ENCODE data around the gene RNU1-3.
"Not testable (repeated sequence)": the region's sequence is repeated elsewhere in the genome, so short reads cannot be mapped to it uniquely, and the experiment has no call there.

GRCh38 chr1:16658234-16658633, 8.5 kb downstream of the RNU1-3 start:
- TF ChIP-seq RFX5 (IDR thresholded peaks at IDR 0.05; ENCODE audit: borderline replicate concordance, low read depth, low read length); TEAD4 (IDR thresholded peaks at IDR 0.05; ENCODE audit: low read depth, low read length); POLR2AphosphoS5 (IDR thresholded peaks at IDR 0.05; ENCODE audit: low read depth, low read length); EZH2 (IDR thresholded peaks at IDR 0.05; ENCODE audit: low read depth, low read length, severe bottlenecking); CTCF (IDR thresholded peaks at IDR 0.05; ENCODE audit: control extremely low read depth in 1 of 3, insufficient read depth in 1 of 3, low read depth in 1 of 3, low read length in 3 of 3); RNF2 (IDR thresholded peaks at IDR 0.05; ENCODE audit: borderline replicate concordance, low read depth, low read length, missing control alignments, poor library complexity, severe bottlenecking); SP2 (IDR thresholded peaks at IDR 0.05; ENCODE audit: low read length); CHD1 (IDR thresholded peaks at IDR 0.05; ENCODE audit: low read depth, low read length); GABPA (IDR thresholded peaks at IDR 0.05; ENCODE audit: borderline replicate concordance, insufficient read depth, low read length); POLR2A (IDR thresholded peaks at IDR 0.05; ENCODE audit: control extremely low read depth in 1 of 2, low read depth in 2 of 2, low read length in 2 of 2); JUND (IDR thresholded peaks at IDR 0.05; ENCODE audit: low read length); SIN3A (conservative IDR thresholded peaks at IDR 0.05 in 1 of 2, IDR thresholded peaks at IDR 0.05 in 1 of 2; ENCODE audit: low read depth in 1 of 2, low read length in 2 of 2); USF2 (IDR thresholded peaks at IDR 0.05; ENCODE audit: low read length); ASH2L (IDR thresholded peaks at IDR 0.05; ENCODE audit: low read length): not testable (repeated sequence)

Data from H1 (cell line).